HEK293 (cell line): ENCODE results near the gene HAO1.

Experiments used
- CTCF ChIA-PET: fragments of 350-600 bp; formaldehyde crosslinking; extraction: SDS; loops from one replicate; lab custom pipeline; 2021; ENCODE audit warnings: antibody characterized with exemption; lab: Yijun Ruan, JAX
- POLR2A ChIA-PET: fragments of 300-600 bp; formaldehyde crosslinking; extraction: SDS; loops from one replicate; lab custom pipeline; 2020; ENCODE audit warnings: antibody characterized with exemption, inconsistent platforms; lab: Yijun Ruan, JAX
- H3K27ac ChIP-seq: fragments of 200-500 bp; sonication (Bioruptor generic); 2 replicates; pipeline ENCODE4 v1.5.1; 2014; ENCODE audit warnings: low read depth, low read length, control low read depth, inconsistent platforms; ENCODE audit errors: extremely low read depth
- H3K36me3 ChIP-seq, 2 experiments: fragments of 200-500 bp in 1 of 2; sonication (Bioruptor generic) in 1 of 2; 1 replicate in 1 of 2; 2 replicates in 1 of 2; pipeline ENCODE4 v1.5.1; 2014 to 2017; ENCODE audit warnings: inconsistent platforms in 2 of 2, low read length in 2 of 2; ENCODE audit not compliant: control insufficient read depth in 2 of 2, insufficient read depth in 1 of 2
- H3K4me1 ChIP-seq: fragments of 200-500 bp; sonication (Bioruptor generic); 2 replicates; pipeline ENCODE4 v1.5.1; 2014; ENCODE audit warnings: mild to moderate bottlenecking, low read length, inconsistent platforms; ENCODE audit not compliant: control insufficient read depth, insufficient read depth
- H3K4me3 ChIP-seq: 2 replicates; pipeline ENCODE4 v1.5.1; 2011; ENCODE audit warnings: low read depth, mild to moderate bottlenecking, control low read depth, low read length, moderate library complexity
- H3K9me3 ChIP-seq: fragments of 200-500 bp; sonication (Bioruptor generic); 2 replicates; pipeline ENCODE4 v1.5.1; 2014; ENCODE audit warnings: low read depth, low read length, inconsistent platforms; ENCODE audit not compliant: control insufficient read depth, insufficient read depth
- BCL6B ChIP-seq: fragments of 450-650 bp; formaldehyde crosslinking; IDR thresholded peaks from 2 replicates; pipeline ENCODE4 v1.5.1; 2017; ENCODE audit warnings: missing biosample characterization, missing genetic modification characterization
- GLI2 ChIP-seq: fragments of 450-650 bp; formaldehyde crosslinking; IDR thresholded peaks from 2 replicates; pipeline ENCODE4; 2017; ENCODE audit warnings: missing biosample characterization, missing genetic modification characterization, low read depth, borderline replicate concordance
- KLF10 ChIP-seq: fragments of 450-650 bp; IDR thresholded peaks from 2 replicates; pipeline ENCODE4 v1.5.1; 2018; ENCODE audit warnings: missing biosample characterization, mild to moderate bottlenecking, missing genetic modification characterization
- KLF16 ChIP-seq: fragments of 450-650 bp; formaldehyde crosslinking; IDR thresholded peaks from 2 replicates; pipeline ENCODE4 v1.5.1; 2017; ENCODE audit warnings: missing biosample characterization, missing genetic modification characterization
- REST ChIP-seq: fragments of 450-650 bp; formaldehyde crosslinking; IDR thresholded peaks from 2 replicates; pipeline ENCODE4 v1.5.1; 2016; ENCODE audit warnings: missing biosample characterization, missing genetic modification characterization
- WT1 ChIP-seq: fragments of 450-650 bp; formaldehyde crosslinking; IDR thresholded peaks from 2 replicates; pipeline ENCODE4 v1.5.1; 2016; ENCODE audit warnings: missing biosample characterization, missing genetic modification characterization
- ZBTB1 ChIP-seq: fragments of 450-650 bp; formaldehyde crosslinking; IDR thresholded peaks from 2 replicates; pipeline ENCODE4 v1.5.1; 2016; ENCODE audit warnings: missing biosample characterization, missing genetic modification characterization
- ZNF10 ChIP-seq: fragments of 450-650 bp; formaldehyde crosslinking; IDR thresholded peaks from 2 replicates; pipeline ENCODE4 v1.5.1; 2017; ENCODE audit warnings: missing biosample characterization, missing genetic modification characterization
- ZNF174 ChIP-seq: fragments of 450-650 bp; formaldehyde crosslinking; IDR thresholded peaks from 2 replicates; pipeline ENCODE4 v1.5.0; 2017; ENCODE audit warnings: missing biosample characterization, mild to moderate bottlenecking, missing genetic modification characterization
- ZNF2 ChIP-seq: fragments of 450-650 bp; formaldehyde crosslinking; IDR thresholded peaks from 2 replicates; pipeline ENCODE4 v1.5.1; 2016; ENCODE audit warnings: missing biosample characterization, missing genetic modification characterization
- ZNF530 ChIP-seq: fragments of 450-650 bp; formaldehyde crosslinking; IDR thresholded peaks from 2 replicates; pipeline ENCODE4 v1.5.1; 2016; ENCODE audit warnings: low read depth, missing biosample characterization, missing genetic modification characterization
- ZNF544 ChIP-seq: fragments of 450-650 bp; formaldehyde crosslinking; IDR thresholded peaks from 2 replicates; pipeline ENCODE4 v1.5.0; 2017; ENCODE audit warnings: missing biosample characterization, missing genetic modification characterization
- ZNF623 ChIP-seq: fragments of 450-650 bp; formaldehyde crosslinking; IDR thresholded peaks from 2 replicates; pipeline ENCODE4 v1.5.1; 2016; ENCODE audit warnings: missing biosample characterization, missing genetic modification characterization
- ZNF664 ChIP-seq: fragments of 450-650 bp; formaldehyde crosslinking; IDR thresholded peaks from 2 replicates; pipeline ENCODE4 v1.5.1; 2016; ENCODE audit warnings: missing biosample characterization, missing genetic modification characterization
- ZNF670 ChIP-seq: fragments of 450-650 bp; formaldehyde crosslinking; IDR thresholded peaks from 2 replicates; pipeline ENCODE4 v1.5.1; 2016; ENCODE audit warnings: missing biosample characterization, missing genetic modification characterization, low read depth
- ZNF747 ChIP-seq: fragments of 450-650 bp; formaldehyde crosslinking; IDR thresholded peaks from 2 replicates; pipeline ENCODE4 v1.5.1; 2016; ENCODE audit warnings: missing biosample characterization, missing genetic modification characterization
- ZNF792 ChIP-seq: fragments of 450-650 bp; formaldehyde crosslinking; IDR thresholded peaks from 2 replicates; pipeline ENCODE4 v1.5.1; 2016; ENCODE audit warnings: missing biosample characterization, missing genetic modification characterization
- ZSCAN18 ChIP-seq: fragments of 450-650 bp; formaldehyde crosslinking; IDR thresholded peaks from 2 replicates; pipeline ENCODE4 v1.5.1; 2016; ENCODE audit warnings: missing biosample characterization, missing genetic modification characterization
- TF ChIP-seq, protein P1 (sequence below): fragments of 450-650 bp; formaldehyde crosslinking; IDR thresholded peaks from 2 replicates; pipeline ENCODE4 v1.5.1; 2017; ENCODE audit warnings: missing biosample characterization, missing genetic modification characterization

Gene HAO1

GRCh38 chr20:7975851-7976414, 35.7 kb upstream of the HAO1 start:
- no peak for TF ChIP-seq ZNF747 (tag by site-specific recombination)
- TF ChIP-seq ZNF530 (tag by site-specific recombination), result no peak
- TF ChIP-seq ZNF544 (tag by site-specific recombination), result no peak
- TF ChIP-seq ZBTB1 (tag by site-specific recombination), result no peak
- TF ChIP-seq REST (tag by site-specific recombination), result no peak
- no peak for TF ChIP-seq WT1 (tag by site-specific recombination)
- TF ChIP-seq KLF16 (tag by site-specific recombination), result no peak
- no peak for TF ChIP-seq ZNF2 (tag by site-specific recombination)
- no peak for TF ChIP-seq BCL6B
- no peak for TF ChIP-seq ZNF623 (tag by site-specific recombination)
- TF ChIP-seq ZNF10 (tag by site-specific recombination), result no peak
- TF ChIP-seq KLF10 (tag by site-specific recombination), result no peak
- TF ChIP-seq ZSCAN18 (tag by site-specific recombination), result no peak
- no peak for TF ChIP-seq ZNF174 (tag by site-specific recombination)
- TF ChIP-seq ZNF670, result no peak
- TF ChIP-seq, protein P1, sequence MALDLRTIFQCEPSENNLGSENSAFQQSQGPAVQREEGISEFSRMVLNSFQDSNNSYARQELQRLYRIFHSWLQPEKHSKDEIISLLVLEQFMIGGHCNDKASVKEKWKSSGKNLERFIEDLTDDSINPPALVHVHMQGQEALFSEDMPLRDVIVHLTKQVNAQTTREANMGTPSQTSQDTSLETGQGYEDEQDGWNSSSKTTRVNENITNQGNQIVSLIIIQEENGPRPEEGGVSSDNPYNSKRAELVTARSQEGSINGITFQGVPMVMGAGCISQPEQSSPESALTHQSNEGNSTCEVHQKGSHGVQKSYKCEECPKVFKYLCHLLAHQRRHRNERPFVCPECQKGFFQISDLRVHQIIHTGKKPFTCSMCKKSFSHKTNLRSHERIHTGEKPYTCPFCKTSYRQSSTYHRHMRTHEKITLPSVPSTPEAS, result no peak
- TF ChIP-seq ZNF664 (tag by site-specific recombination), result no peak
- no peak for TF ChIP-seq GLI2
- no peak for TF ChIP-seq ZNF792 (tag by site-specific recombination)
- Histone ChIP-seq H3K36me3 (peaks cover 0 to 6% of the 10 kb centered on the region in 2 experiments; a peak in 2 of 3 replicates), H3K4me1 (no peaks in the 10 kb centered on the region), H3K9me3 (no peaks in the 10 kb centered on the region), H3K4me3 (no peak overlapping the region), H3K27ac (no peak overlapping the region)
- POLR2A ChIA-PET, result interaction anchor here (0.6 kb wide), 1 partner anchor 73 kb away, joined by 3 read pairs; no protein-coding TSS in a partner anchor
- CTCF ChIA-PET, result interaction anchor here (2.1 kb wide), 1 partner anchor 745 kb away, joined by 6 read pairs; no protein-coding TSS in a partner anchor
